ENCODE data around the gene MEAF6.

GRCh38 chr1:37559080-37559479, 44.5 kb upstream of the MEAF6 start:
- TF ChIP-seq, protein P1, sequence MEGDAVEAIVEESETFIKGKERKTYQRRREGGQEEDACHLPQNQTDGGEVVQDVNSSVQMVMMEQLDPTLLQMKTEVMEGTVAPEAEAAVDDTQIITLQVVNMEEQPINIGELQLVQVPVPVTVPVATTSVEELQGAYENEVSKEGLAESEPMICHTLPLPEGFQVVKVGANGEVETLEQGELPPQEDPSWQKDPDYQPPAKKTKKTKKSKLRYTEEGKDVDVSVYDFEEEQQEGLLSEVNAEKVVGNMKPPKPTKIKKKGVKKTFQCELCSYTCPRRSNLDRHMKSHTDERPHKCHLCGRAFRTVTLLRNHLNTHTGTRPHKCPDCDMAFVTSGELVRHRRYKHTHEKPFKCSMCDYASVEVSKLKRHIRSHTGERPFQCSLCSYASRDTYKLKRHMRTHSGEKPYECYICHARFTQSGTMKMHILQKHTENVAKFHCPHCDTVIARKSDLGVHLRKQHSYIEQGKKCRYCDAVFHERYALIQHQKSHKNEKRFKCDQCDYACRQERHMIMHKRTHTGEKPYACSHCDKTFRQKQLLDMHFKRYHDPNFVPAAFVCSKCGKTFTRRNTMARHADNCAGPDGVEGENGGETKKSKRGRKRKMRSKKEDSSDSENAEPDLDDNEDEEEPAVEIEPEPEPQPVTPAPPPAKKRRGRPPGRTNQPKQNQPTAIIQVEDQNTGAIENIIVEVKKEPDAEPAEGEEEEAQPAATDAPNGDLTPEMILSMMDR (IDR thresholded peaks at IDR 0.05), result no peak
- no peak for TF ChIP-seq POLR2A (IDR thresholded peaks at IDR 0.05)

All from Peyer's patch (tissue), 4 donors.